ENCODE data around the gene TACC2.

DNA sequence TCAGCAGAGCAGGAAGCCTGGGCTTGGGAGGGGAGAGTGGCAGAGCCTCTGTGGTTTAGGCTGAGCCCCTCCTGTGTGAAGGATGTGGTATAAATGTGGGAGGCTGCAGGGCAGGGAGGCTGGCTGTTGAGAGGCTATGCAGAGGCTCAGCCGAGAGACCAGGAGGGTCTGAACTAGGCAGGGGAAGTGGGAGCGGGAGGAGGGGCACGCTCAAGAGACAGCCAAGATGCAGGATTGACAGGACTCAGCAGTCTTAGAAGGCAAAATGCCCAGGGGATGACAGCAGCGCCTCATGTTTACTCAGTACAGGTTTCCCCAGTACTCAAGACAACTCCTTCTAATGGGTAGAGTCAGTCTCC lies 306.5 kb downstream of the TACC2 start:
- TF ChIP-seq, protein P1, sequence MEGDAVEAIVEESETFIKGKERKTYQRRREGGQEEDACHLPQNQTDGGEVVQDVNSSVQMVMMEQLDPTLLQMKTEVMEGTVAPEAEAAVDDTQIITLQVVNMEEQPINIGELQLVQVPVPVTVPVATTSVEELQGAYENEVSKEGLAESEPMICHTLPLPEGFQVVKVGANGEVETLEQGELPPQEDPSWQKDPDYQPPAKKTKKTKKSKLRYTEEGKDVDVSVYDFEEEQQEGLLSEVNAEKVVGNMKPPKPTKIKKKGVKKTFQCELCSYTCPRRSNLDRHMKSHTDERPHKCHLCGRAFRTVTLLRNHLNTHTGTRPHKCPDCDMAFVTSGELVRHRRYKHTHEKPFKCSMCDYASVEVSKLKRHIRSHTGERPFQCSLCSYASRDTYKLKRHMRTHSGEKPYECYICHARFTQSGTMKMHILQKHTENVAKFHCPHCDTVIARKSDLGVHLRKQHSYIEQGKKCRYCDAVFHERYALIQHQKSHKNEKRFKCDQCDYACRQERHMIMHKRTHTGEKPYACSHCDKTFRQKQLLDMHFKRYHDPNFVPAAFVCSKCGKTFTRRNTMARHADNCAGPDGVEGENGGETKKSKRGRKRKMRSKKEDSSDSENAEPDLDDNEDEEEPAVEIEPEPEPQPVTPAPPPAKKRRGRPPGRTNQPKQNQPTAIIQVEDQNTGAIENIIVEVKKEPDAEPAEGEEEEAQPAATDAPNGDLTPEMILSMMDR (IDR thresholded peaks at IDR 0.05) = no peak
- TF ChIP-seq POLR2A (IDR thresholded peaks at IDR 0.05) = no peak
